Measurements from ENCODE around the gene LGALS4.
"Not testable (repeated sequence)": the region's sequence is repeated elsewhere in the genome, so short reads cannot be mapped to it uniquely, and the experiment has no call there.

LGALS4 gene

GRCh38 chr19:38830039-38830733, 17.4 kb upstream of the LGALS4 start:
- peak overlapping the region; percentile 88 for H3K4me3 ChIP-seq (ENCODE audit: low read depth, low read length)
- DNase-seq (ENCODE audit: low read depth), result no peak
- no peak for TF ChIP-seq CTCF (IDR thresholded peaks at IDR 0.05; ENCODE audit: control insufficient read depth, extremely low read depth, insufficient read depth)

- H3K4me3 ChIP-seq (ENCODE audit: low read depth, low read length); DNase-seq (ENCODE audit: low read depth): not testable (repeated sequence)
Measured at GRCh38 chr19:38829203-38829602, 16.5 kb upstream of the LGALS4 start.

GRCh38 chr19:38826856-38827551, 14.3 kb upstream of the LGALS4 start:
- DNase-seq (ENCODE audit: low read depth), result no peak
- TF ChIP-seq CTCF (IDR thresholded peaks at IDR 0.05; ENCODE audit: control insufficient read depth, extremely low read depth, insufficient read depth), result no peak
- no peak overlapping the region for H3K4me3 ChIP-seq (ENCODE audit: low read depth, low read length)

GRCh38 chr19:38825936-38826335, 13.2 kb upstream of the LGALS4 start:
- DNase-seq (ENCODE audit: low read depth); H3K4me3 ChIP-seq (ENCODE audit: low read depth, low read length): not testable (repeated sequence)

- DNase-seq (ENCODE audit: low read depth); H3K4me3 ChIP-seq (ENCODE audit: low read depth, low read length): not testable (repeated sequence)
Measured at GRCh38 chr19:38821230-38821825, 8.6 kb upstream of the LGALS4 start.

- H3K4me3 ChIP-seq (ENCODE audit: low read depth, low read length), result no peak overlapping the region
- DNase-seq (ENCODE audit: low read depth), result no peak
- no peak for TF ChIP-seq CTCF (IDR thresholded peaks at IDR 0.05; ENCODE audit: control insufficient read depth, extremely low read depth, insufficient read depth)
Measured at GRCh38 chr19:38819231-38819920, 6.6 kb upstream of the LGALS4 start.

- H3K4me3 ChIP-seq (ENCODE audit: low read depth, low read length), result no peak overlapping the region
- TF ChIP-seq CTCF (IDR thresholded peaks at IDR 0.05; ENCODE audit: control insufficient read depth, extremely low read depth, insufficient read depth), result no peak
- DNase-seq (ENCODE audit: low read depth), result no peak
Measured at GRCh38 chr19:38817081-38817480, 4.3 kb upstream of the LGALS4 start.

- no peak for TF ChIP-seq CTCF (IDR thresholded peaks at IDR 0.05; ENCODE audit: control insufficient read depth, extremely low read depth, insufficient read depth)
- H3K4me3 ChIP-seq (ENCODE audit: low read depth, low read length), result no peak overlapping the region
- no peak for DNase-seq (ENCODE audit: low read depth)
Measured at GRCh38 chr19:38816131-38816750, 3.5 kb upstream of the LGALS4 start.

All from LNCaP clone FGC (cell line).